DMS114 treated with DMSO at 0.1 percent for 48 hours (cell line): ENCODE data around the gene APOA4.

Experiments
- DNase-seq: peaks from one replicate; lab custom pipeline; 2025; ENCODE audit not compliant: unreplicated experiment; lab: John Stamatoyannopoulos, UW

APOA4 gene

DNA sequence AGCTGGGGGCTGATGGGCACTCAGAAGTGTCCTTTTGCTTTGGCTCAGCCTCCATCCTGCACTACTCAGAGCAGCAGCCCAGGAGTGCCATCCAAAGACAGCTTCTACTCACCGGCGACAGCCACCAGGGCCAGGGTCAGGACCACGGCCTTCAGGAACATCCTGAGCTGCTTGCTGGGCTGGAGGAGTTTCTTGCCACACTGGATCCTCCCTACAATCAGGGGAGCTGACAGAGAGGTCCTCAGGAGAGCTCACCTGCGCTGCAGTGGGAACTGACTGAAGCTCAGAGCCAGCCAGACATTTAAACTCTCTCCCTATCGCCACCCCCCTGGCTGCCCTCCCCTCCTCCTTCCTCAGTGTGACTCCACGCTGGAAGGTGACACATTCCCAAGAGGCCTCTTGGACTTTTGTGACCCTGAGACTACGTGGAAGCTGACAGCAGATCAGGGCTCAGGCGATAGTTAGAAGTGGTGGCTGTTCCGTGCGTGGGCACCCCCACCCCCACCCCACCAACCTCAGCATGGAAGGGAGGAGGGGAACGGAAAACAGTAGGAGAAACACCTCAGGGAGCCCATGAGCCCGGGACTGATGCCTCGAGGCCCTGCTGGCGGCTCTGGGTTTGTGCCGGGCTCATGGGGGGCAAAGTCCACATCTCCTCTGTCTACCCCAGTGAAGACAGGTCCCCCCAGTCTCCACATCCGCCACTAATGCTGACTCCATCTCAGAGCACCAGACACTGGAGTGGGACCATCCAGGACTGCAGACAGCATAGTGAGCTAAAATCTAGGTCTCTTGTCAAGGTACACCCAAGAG lies at the start of gene APOA4:
Gene APOA4, minus strand, starts transcription at position 274 of the 813 bp plus-strand sequence. Its CDS starts 113 bp downstream, at position 161.
- no peak for DNase-seq

DNA sequence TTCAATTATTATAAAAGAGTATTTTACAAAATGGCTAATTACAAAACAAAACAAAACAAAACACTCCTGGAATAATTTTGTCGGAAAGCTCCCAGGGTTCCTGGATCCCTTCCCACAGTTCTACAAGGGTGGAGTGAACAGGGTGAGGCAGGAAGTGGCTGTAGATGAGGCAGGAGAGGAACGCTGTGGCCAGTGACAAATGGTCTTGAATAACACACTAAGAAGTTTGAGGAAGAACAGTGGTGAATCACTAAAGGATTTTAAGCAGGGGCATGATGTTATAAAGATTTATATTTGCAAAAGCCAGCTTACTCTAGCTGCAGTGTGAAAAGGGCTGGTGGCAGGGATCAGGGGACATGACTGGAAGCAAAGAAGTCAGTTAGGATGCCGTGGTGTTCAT lies 48.1 kb upstream of the APOA4 start:
- no peak for DNase-seq

DNA sequence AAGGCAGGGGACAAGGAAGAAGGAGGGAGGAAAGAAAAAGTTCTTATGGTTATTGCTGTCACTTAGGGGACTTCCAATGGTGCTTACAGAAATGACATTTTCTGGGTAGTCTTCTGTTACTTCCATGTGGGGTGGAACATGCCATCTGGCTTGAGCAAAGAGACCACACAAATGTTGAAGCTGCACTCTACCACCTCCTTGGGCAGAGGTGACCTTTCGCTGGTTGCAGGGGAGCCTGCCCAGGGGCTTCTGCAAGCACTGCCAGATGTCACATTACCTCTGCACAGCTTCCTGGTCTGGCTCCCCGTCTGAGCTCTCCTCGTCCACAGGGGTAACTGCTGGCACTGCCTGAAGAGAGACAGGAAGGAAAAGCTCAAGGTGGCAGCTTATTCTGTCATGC lies 47.0 kb upstream of the APOA4 start:
- DNase-seq: no peak

DNA sequence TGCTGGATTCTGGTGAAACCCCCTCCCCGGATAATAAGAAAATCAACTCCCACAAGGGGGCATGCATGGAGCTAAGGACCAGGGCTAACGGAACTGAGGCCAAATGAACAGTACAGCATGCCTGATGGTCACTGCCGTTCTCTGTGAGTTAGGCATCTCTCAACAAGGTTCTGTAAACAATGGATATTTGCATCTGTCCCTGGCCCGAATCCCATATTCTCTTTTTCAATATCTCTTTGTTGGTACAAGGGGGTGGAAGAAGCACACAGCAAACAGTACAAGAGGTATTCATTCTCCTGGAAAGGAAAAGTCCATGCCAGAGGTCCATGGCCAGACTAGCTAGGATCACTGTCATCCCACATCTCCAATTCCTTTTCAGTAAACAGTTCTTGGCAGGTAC lies 46.5 kb upstream of the APOA4 start:
- DNase-seq: no peak

DNA sequence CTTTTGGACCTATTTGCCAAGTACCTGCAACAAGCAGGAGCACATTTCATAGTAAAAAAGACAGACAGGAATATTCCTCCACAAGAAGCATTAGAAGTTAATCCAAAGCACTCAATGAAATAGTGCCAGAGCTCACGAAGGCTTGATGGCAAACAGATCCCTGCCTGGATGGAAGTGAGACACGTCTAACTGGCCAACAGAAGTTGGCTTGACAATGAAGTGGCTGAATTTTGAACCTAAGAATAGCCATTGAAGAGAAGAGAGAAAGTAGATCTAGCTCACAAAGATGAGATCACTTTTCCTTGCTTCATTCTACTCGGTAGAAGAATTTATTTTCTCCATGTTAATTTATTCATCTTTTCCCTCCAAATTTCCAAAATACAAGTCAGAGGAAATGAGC lies 45.0 kb upstream of the APOA4 start:
- DNase-seq: no peak

DNA sequence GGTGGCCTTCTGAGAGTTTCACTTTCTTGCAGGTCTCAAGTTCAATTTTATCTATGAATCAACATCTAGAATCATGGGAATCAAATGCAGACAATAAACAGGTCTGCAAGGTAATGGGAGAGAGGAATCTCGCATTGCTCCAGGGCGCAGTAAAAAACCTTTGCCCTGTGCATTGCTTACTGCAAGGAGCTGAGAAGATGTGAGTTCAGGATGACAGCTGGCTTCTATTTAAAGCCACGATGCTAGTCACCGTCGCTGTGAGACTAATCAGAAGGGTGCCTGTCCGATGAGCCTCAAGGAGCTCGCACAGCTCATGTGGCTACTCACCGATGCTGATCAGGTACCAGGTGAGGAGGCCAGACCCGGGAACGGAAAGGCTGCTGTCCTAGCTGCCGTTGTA lies 44.5 kb upstream of the APOA4 start:
- DNase-seq: no peak

DNA sequence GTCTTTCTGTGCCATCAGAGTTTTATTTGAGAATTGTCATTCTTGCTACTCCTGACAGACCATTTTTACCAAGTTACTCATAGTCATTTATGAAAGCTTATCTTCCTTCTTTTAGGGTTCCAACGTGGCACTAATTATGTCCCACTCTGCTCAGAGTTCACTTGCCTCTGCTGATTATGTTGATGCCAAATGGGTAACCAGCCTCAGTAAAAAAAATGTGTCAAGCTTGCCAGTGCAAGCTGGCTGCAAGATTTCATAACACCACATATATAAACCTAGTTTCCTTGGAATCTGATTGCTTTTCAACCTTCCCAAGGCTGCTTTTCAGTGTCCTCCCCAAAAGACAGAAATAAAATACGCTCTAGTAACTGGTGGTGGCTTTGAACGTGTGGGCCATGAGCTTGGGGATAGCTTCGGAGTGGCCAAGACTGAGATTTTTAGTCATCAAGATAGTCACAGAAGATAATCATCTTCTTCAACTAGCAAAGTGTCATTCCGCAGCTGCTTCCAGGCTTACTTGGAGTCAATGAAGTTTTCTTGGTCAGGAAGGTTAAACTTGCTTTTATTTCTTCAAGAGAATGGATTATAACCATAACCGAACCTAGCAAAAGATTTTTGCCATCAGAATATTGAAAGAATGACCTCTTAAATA lies 43.8 kb upstream of the APOA4 start:
- no peak for DNase-seq

DNA sequence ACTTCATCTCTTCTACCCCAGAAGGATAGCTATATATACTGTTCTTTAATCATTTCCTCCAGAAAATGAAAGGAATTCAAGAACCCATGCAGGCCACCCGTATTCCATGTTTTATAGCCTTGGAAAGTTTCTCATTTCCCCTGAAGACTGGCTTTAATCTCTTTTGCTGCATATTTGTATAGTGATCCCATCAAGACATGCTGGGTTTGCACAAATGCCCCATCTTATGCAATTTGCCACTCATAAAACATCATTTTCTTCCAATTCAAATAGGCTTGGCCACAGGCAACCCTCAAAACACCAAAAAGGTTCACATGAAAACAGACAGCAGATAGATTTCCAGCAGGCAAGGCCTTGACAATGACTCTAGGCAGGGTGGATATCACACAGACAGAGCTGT lies 42.6 kb upstream of the APOA4 start:
- DNase-seq: no peak

DNA sequence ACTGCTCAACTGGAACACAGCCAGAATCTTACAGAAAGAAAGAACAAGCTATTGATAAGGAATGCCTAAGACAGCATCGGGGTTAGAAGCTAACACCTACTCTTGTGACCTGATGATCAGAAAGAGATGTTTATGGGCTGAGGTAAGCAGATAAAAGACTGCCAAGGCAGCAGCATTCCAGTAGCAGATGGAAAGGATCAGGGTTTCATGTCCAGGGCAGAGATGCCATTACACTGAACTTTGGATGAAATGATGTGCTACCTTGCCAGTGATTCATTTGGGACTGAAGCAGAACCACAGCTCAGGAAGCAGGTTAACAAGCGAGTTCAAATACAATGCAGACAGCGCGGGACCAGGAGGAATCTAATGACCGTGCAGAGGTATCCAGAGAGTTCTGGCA lies 41.4 kb upstream of the APOA4 start:
- no peak for DNase-seq

DNA sequence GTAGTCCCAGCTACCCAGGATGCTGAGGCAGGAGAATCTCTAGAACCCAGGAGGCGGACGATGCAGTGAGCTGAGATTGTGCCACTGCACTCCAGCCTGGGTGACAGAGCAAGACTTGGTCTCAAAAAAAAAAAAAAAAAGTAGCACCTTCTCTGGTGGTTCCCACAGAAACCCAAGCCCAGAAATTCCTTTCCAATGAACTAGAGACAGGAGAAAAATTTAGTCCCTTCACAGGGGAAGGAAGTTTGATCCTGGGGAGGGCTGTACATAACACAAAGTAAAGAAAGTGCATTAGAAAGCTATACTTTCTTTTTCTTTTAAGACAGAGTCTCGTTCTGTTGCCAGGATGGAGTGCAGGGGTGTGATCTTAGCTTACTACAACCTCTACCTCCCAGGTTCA lies 39.8 kb upstream of the APOA4 start:
- DNase-seq: no peak

DNA sequence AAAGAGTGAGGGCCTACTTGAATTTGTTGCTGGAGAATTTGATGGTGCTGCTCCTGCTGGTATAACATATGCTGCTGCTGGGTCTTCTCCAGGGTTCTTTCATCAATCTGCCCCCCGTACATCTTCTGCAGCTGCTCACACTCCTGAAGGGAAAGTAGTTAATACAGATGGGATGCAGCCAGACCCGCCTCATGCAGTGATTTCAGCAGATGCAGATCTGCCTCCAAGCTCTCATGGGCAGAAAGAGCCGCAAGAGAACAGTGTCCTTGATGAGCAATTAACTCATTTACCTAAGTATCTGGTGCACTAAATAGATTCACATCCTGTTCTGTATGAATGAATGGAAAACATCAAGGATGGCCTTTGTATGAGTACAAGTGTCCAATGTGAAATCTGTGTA lies 39.1 kb upstream of the APOA4 start:
- no peak for DNase-seq

DNA sequence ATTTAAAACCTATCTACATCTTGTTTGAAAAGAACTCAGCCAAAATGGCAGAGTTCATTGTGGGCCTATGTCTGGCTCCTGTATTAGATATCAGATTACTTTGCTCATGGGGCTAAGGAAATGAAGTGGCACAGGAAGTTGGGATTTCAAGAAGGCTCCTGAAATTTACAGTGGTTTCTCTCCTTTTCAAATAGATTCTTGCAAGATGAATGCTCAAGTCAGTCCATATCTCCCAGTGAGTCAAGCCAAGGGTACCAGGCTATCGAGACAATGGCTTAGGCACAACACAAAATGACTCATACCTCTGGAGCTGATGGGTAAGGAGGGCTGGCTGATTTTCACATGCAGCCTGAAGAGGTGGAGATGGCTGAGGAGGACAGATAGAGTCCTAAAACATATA lies 38.4 kb upstream of the APOA4 start:
- no peak for DNase-seq

DNA sequence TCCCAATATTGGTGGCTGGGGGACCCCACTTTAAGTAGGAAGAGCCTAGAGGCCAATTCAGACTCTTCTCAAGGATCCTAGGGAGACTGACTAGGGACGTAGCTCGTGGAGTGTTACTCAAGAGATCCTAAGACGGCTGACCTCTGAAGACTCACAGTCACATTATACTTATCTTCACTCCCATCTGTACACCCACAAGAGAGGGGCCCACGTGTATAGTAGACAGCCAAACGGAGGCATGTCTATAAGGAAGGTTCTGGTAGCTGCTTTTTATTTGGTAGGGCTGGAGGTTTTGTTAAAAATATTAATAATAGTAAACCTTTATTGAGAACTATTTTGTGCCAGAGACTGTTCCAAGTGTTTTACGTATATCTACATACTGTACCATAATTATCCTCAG lies 37.2 kb upstream of the APOA4 start:
- DNase-seq: no peak

DNA sequence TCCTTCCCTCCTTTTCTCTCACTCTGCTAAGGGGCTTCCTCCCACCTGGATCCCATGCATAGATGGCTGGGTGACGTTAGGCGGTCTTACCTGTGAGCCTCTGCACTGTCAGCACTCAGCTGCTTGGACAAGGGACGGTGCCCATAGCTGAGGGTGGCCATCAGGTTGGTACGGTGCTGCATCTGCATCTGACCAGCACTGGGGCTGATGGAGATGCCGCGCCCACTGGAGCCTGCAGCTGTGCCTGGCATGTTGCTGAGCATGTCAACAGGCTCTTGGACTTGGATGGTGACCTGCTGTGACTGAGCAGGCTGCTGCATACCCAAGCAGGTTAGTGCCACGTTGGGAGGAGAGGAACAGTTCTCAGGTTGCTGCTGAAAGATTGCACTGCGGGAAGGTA lies 36.1 kb upstream of the APOA4 start:
- DNase-seq: no peak

DNA sequence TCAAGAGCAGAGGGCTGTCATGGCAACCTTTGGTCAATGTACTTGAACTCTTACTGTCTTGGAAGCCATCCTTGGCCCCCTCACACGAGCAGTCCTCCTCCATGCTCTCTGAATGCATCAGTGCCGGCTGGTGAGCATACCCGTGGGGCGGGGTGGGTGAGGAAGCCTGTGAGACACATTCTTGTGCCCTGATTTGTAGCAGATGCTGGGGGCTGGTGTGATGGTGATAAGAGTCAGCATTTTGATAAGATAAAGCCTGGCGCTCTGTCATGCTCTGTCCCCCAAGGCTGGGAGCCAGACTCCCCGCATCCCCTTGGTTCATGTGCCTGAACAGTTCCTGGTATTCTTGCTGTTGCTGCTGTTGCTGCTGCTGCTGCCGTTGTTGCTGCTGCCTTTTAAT lies 34.8 kb upstream of the APOA4 start:
- DNase-seq: no peak

DNA sequence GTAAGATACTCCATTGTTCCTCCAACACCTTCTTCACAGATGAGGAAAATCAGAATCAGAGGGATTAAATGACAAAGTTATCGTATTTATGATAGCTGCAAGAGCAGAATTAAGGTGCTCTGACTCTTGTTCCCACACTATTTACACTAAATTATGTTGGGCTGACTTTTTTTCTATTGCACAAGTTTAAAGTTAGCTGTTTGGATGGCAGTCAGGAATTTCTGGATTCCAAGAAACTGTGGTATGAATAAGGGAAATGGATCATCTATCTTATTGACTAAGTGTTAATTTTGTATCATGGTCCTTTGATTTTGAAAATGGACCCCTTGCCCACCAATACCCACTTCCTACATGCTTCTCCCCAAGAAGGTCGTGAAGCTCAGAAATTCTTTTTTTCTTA lies 34.2 kb upstream of the APOA4 start:
- no peak for DNase-seq

DNA sequence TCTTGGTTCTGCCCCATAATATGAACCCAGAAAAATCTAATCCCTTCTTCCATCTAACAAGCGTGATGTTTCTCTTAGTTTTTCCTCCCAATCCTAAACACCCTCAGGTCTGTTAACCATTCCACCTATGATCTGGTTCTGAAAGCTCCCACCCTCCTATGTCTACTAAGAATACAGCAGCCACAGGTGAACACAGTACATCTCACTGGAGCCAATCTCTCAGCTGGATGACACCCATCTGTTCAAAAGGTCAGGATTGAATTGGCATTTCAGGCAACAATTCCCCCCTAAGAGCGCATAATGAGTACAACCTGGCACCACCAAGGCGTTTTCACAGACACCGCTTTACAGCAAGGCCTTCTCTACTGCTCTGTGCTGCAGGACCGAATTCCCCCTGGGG lies 33.3 kb upstream of the APOA4 start:
- DNase-seq: no peak

DNA sequence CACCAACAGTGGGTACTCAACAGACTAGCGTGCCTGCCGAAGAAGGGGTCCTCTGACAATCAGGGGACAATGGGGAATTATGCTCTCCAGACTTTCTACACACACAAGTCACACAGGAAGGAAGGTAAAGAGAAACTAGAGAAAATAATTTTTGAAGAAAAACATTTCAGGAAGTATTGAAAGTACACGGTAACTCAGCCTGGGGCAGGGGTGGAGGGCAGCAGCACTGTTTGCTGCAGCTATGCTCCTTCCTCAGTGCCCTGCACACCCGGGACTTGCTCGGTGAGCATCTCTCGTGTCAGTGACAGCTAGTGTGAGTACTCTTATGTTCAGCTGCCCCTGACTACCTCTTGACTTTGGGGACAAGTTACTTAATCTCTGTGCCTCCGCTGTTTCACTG lies 32.3 kb upstream of the APOA4 start:
- no peak for DNase-seq

DNA sequence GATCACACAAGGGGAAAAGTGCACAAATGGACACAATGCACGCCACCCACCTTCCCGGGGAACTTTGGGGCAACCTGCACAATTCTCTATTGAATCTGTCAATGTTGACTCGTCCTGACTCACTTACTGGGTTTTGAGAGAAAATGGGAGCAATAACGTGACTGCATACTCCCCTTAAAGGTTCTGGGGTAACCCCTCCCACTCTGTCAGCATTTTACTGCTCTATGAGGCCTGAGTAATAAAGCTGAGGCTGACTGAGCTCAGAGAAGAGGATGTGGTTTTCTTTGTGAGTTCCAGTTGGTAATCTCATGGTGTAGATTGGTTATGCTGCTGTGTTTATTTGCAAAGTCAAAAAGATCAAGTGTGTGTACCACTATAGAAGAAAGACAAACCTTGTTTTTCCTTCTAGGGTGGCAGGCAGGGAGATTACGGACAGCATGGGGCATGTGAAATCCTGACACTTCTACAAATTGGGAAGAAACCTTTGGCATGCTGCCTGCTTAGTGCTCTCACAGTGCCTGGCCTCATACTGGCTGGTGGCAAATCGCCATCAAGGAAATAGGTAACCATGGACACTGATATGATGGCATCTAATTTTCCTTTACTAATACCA lies 30.5 kb upstream of the APOA4 start:
- DNase-seq: no peak

DNA sequence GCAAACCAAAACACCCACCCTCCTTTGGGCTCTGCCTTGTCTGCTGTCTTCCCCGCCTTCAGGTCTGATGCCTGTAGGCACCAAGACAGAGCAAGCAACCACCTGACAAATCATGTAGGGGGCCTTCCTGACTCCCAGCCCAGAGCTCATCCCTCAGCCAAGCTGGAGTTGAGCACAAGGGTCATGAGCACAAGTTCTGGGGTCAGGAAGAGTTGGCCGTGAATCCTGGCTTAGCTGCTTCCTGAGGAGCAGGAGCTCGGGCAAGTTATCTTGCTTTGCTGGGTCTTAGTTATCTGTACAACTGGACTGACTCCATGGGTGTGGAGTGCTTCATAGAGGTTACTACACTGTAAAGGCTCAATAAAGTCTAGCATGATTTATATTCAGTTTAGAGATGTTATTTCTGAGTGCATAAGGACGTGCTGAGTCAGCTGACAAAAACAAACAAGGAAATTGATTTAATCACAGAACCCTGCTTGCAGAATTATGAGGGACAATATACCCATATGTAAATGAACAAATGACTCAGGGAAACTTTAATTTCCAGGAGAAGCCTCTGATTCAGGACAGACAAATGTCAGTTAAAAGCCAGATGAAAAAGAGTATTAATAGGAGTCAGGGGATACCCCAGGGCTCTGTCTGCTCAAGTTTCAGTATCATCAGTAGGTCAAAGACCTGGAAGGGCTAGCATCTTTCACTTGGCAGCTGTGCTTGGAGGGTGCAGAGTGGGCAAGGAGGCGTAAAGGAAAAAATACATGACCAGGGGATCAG lies 29.3 kb upstream of the APOA4 start:
- no peak for DNase-seq

DNA sequence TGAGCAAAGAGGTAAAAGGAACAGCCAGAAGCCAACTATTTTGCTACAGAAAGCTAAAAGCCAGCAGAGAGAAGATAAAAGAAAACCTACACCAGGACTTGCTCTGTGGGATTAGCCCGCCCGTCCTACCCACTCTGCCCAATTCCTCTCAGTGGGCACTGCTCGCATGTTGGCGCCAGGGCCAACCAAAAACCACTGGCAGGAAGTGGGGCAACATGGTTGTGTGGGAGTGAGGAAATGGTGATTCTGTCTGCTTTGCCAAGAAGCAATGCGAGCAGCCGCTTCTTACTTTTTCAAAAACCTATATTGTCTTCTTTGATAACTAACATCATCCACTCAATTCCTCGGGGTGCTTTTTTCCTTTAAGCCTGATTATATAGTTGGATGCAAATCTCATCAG lies 28.5 kb upstream of the APOA4 start:
- DNase-seq: no peak

DNA sequence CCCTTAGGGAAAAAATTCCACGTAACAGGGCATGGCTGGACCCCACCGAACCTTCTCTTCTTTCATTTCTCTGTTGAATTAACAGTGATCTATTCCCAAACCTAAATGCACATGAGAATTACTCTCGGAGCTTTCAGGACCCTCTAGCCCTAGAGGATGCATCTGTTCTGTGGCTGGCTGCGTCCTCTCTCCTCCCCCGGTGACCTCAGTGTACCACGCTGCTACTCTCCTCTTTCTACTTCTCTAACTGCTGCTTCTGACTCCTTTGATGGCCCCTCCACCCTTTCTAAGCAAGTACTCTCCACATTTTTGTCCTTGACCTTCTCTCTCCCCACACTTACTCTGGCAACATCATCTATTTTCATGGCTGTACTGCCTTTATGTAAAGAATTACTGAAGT lies 26.4 kb upstream of the APOA4 start:
- no peak for DNase-seq
